Body of pancreas (tissue), 4 donors: Measurements from ENCODE around the gene MLXIPL. TPM values are rescaled to one million over a fixed set of nuclear protein-coding genes. Genes with fewer than 3 reads are reported as not detected.
"Not testable (repeated sequence)": the region's sequence is repeated elsewhere in the genome, so short reads cannot be mapped to it uniquely, and the experiment has no call there.

ENCODE experiments used
- ATAC-seq: fragments of 150-250 bp; one replicate; pipeline ENCODE4 v1.9.1; 2016
- DNase-seq, 4 donors: peaks; one replicate each; pipeline ENCODE4 v3.0.0-alpha.2; 2019
- H3K27ac ChIP-seq, 4 donors: fragments of 200-600 bp; sonication (generic); 1 replicate in 3 of 4; 2 replicates in 1 of 4; pipeline versions ENCODE4 v1.5.1 to v1.6.1; 2016 to 2019; ENCODE audit warnings: mild to moderate bottlenecking in 1 of 4, mixed read lengths in 1 of 4, moderate library complexity in 1 of 4
- H3K27me3 ChIP-seq, 2 donors: fragments of 200-600 bp; sonication (generic); one replicate each; pipeline ENCODE4 v1.6.0; 2016; ENCODE audit warnings: mild to moderate bottlenecking in 1 of 2
- H3K36me3 ChIP-seq, 2 donors: fragments of 200-600 bp; sonication (generic); replicated peaks in 1 of 2; 2 replicates each; pipeline ENCODE4 v1.5.1; 2016; ENCODE audit warnings: low read depth in 2 of 2; ENCODE audit not compliant: insufficient read depth in 1 of 2
- H3K4me1 ChIP-seq: fragments of 200-600 bp; sonication (generic); one replicate; pipeline ENCODE4 v1.6.0; 2016
- H3K4me3 ChIP-seq, 2 donors: fragments of 200-600 bp; sonication (generic); 1 replicate in 1 of 2; 2 replicates in 1 of 2; pipeline ENCODE4 v1.5.1; 2016 to 2019
- H3K9me3 ChIP-seq, 3 donors: fragments of 200-600 bp; sonication (generic); 1 replicate in 2 of 3; 2 replicates in 1 of 3; pipeline ENCODE4 v1.5.1; 2016
- CTCF ChIP-seq, 7 experiments: fragments of 450-650 bp in 4 of 7; fragments of 200-600 bp in 3 of 7; sonication (generic) in 3 of 7; IDR thresholded peaks; one replicate each; pipeline ENCODE4 v1.5.1; 2016 to 2019; ENCODE audit warnings: antibody characterized with exemption in 7 of 7
- POLR2A ChIP-seq, 3 donors: fragments of 450-650 bp; IDR thresholded peaks; one replicate each; pipeline ENCODE4 v1.6.1; 2016; ENCODE audit warnings: antibody characterized with exemption in 3 of 3, mild to moderate bottlenecking in 2 of 3
- WGBS, 2 donors: methylation state at CpG; one replicate each; pipeline ENCODE4 v1.1.5; 2017; 5-methylcytosine and 5-hydroxymethylcytosine counted together
- intact Hi-C: fragments of 100-400 bp; cut with DNase I; formaldehyde crosslinking; loops from one replicate; pipeline ENCODE4 v1.15.1; 2023
- total RNA-seq, 2 donors: library from RNA; depleted of rRNA; stranded (reverse); fragments of >200 nt; gene quantifications; one replicate each; pipeline ENCODE4 v1.1.0, GENCODE V29; 2016

The MLXIPL gene
- total RNA-seq, 2 donors from 2014 or later, result 13.5 to 33.0 TPM

DNA sequence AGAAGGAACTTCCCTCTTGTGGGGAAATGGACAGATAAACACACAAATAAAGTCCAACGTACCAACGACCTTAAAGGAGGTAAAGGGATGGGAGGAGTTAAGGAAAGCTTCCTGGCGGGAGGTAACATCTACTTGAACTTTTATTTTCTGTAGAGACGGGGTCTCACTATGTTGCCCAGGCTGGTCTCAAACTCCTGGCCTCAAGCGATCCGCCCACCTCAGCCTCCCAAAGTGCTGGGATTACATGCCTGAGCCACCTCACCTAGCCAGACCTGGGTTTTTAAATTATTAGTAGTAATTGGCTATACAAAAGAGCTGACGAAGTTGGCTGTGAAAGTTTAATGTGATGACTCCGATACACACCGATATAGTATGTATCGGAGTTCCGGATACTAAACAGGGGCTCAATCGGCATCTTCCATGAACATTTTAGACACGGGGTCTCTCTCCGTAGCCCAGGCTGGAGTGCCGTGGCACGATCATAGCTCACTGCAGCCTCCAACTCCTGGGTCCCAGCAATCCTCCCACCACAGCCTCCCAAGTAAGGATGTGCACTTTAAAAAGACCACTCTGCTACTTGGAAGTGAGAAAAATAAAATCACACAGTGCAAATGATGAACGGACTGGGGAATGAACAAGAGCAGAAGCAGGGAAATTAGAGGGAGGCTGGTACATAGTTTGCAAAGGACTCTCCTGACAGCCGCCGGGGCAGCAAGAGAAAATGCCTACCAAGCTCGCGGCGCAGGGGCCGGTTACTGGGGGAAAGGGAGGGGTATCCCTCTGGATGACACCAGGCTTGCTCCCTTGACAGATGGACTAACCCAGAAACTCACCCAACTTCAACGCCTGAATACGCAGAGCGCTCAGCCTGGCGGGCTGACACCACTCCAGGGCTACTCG, 67.9 kb downstream of the MLXIPL start:
- Histone ChIP-seq H3K36me3 (peaks cover under 1 to 4% of the 10 kb centered on the region in 2 donors), H3K4me1 (peaks cover 27% of the 10 kb centered on the region), H3K27ac (peak overlapping the region; percentile 78 to 100 (median 98)), H3K27me3 (no peaks in the 10 kb centered on the region), H3K9me3 (no peaks in the 10 kb centered on the region), H3K4me3 (peak overlapping the region; percentile 38 to 42)
- DNase-seq, result no peak
- ATAC-seq, result no peak
- WGBS, 2 donors, result 6 to 8% methylated on average over 25 to 27 of the region's 28 CpGs
- intact Hi-C loops, result no loop called here
- peak in 2 of 3 donors; percentile 59 to 65 for TF ChIP-seq POLR2A (IDR thresholded peaks at IDR 0.05)
- peak in 1 of 7 experiments; percentile 5 for TF ChIP-seq CTCF (IDR thresholded peaks at IDR 0.05)

DNA sequence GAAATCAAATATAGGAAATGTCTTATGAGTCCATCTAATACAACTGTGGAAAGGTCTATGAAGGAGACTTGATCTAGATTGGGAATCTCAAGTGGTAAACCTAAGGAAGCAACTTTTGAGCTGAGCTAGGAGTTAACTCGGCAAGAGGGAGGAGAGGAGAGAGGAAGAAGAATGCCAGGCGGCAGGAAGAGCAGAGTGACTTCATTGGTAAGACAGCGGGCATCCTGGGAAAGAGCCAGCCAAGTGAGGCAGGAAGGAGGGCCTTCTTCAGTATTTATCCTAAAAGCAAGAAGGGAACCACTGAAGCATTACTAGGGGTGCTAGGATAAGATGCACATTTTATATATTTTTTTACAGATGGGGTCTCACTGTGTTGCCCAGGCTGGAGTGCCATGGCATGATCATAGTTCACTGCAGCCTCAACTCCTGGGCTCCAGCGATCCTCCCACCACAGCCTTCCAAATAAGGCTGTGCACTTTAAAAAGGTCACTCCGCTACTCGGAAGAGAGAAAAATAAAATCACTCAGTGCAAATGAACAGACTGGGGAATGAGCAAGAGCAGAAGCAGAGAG, 68.8 kb downstream of the MLXIPL start:
- H3K4me1 ChIP-seq, result peaks cover 27% of the 10 kb centered on the region
- no peak for ATAC-seq
- TF ChIP-seq CTCF (IDR thresholded peaks at IDR 0.05), result no peak
- TF ChIP-seq POLR2A (IDR thresholded peaks at IDR 0.05), result no peak
- intact Hi-C loops, result no loop called here
- 47 to 49% methylated on average over 6 of the region's 6 CpGs for WGBS, 2 donors
- peaks cover 3 to 8% of the 10 kb centered on the region in 2 donors for H3K36me3 ChIP-seq
- no peak overlapping the region for H3K4me3 ChIP-seq
- H3K27me3 ChIP-seq, result no peaks in the 10 kb centered on the region
- DNase-seq, result no peak
- peak overlapping the region in 1 of 4 donors; percentile 98 for H3K27ac ChIP-seq
- H3K9me3 ChIP-seq, result no peaks in the 10 kb centered on the region

GRCh38 chr7:73550093-73550492, 74.2 kb downstream of the MLXIPL start:
- H3K27ac ChIP-seq, ATAC-seq, H3K36me3 ChIP-seq, H3K4me3 ChIP-seq, H3K9me3 ChIP-seq, H3K4me1 ChIP-seq, H3K27me3 ChIP-seq, intact Hi-C loops, DNase-seq: not testable (repeated sequence)
- WGBS, 2 donors, result 88 to 91% methylated on average over 5 of the region's 5 CpGs

DNA sequence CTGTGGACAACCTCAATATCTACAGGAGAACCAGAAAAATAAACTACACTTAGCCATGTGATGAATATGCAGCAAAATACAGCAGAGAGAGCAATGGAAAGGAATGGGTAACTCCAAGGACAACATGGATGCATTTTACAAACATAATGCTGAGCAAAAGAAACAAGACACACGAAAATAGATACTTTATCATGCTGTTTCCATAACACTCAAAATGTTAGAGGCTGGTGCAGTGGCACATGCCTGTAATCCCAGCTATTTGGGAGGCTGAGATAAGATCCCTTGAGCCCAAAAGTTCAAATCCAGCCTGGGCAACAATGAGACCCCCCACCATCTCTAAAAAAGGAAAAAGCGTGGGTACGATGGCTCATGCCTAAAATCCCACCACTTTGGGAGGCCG, 75.1 kb downstream of the MLXIPL start:
- no peak overlapping the region for H3K27ac ChIP-seq
- TF ChIP-seq CTCF (IDR thresholded peaks at IDR 0.05) (no peak), POLR2A (IDR thresholded peaks at IDR 0.05) (no peak)
- H3K9me3 ChIP-seq, result no peaks in the 10 kb centered on the region
- H3K4me1 ChIP-seq, result no peaks in the 10 kb centered on the region
- DNase-seq, result no peak
- H3K36me3 ChIP-seq, result peaks cover 3 to 8% of the 10 kb centered on the region in 2 donors
- no peak overlapping the region for H3K4me3 ChIP-seq
- no peak for ATAC-seq
- H3K27me3 ChIP-seq, result no peaks in the 10 kb centered on the region
- 62 to 75% methylated on average over 4 of the region's 4 CpGs for WGBS, 2 donors
- intact Hi-C loops, result no loop called here

- Histone ChIP-seq H3K27ac (no peak overlapping the region), H3K36me3 (peaks cover 3 to 12% of the 10 kb centered on the region in 2 donors), H3K4me1 (no peaks in the 10 kb centered on the region), H3K9me3 (no peaks in the 10 kb centered on the region), H3K27me3 (no peaks in the 10 kb centered on the region), H3K4me3 (no peak overlapping the region)
- ATAC-seq (no peak), DNase-seq (no peak)
- TF ChIP-seq CTCF (IDR thresholded peaks at IDR 0.05) (no peak), POLR2A (IDR thresholded peaks at IDR 0.05) (no peak)
- intact Hi-C loops, result no loop called here
- 92% methylated on average over 7 to 9 of the region's 9 CpGs for WGBS, 2 donors
Measured at GRCh38 chr7:73547841-73548240, 76.5 kb downstream of the MLXIPL start.
